HG02623 (cell line): ENCODE data around the gene ATP1B2.
A peak's percentile ranks its signal among the peaks of the same experiment; 100 is the strongest.

Experiments
- ATAC-seq: cut with Tn5 transposase; IDR thresholded peaks from one replicate; pipeline ENCODE4 v1.9.1; 2021; ENCODE audit warnings: moderate library complexity; ENCODE audit not compliant: unreplicated experiment

The ATP1B2 gene

GRCh38 chr17:7684851-7685532, 34.3 kb downstream of the ATP1B2 start:
- no peak for ATAC-seq

GRCh38 chr17:7685533-7686221, 35.0 kb downstream of the ATP1B2 start:
- ATAC-seq = peak; percentile 49

- peak; percentile 39 for ATAC-seq
Measured at GRCh38 chr17:7686222-7687071, 35.7 kb downstream of the ATP1B2 start.

- peak; percentile 38 for ATAC-seq
Measured at GRCh38 chr17:7687072-7687907, 36.6 kb downstream of the ATP1B2 start, which contains the start of gene TP53. TP53 (minus strand) TSS chr17:7687490; CDS start chr17:7676594, 10,896 bp downstream.

- ATAC-seq = peak; percentile 63
Measured at GRCh38 chr17:7687908-7688807, 37.4 kb downstream of the ATP1B2 start, which contains the start of gene WRAP53. WRAP53 (plus strand) TSS chr17:7688477; CDS start chr17:7688649, 172 bp downstream.

GRCh38 chr17:7688808-7689316, 38.1 kb downstream of the ATP1B2 start:
- ATAC-seq = no peak

GRCh38 chr17:7695586-7695985, 44.9 kb downstream of the ATP1B2 start:
- no peak for ATAC-seq

GRCh38 chr17:7697828-7698588, 47.3 kb downstream of the ATP1B2 start:
- no peak for ATAC-seq

GRCh38 chr17:7700510-7700909, 49.8 kb downstream of the ATP1B2 start:
- no peak for ATAC-seq

- no peak for ATAC-seq
Measured at GRCh38 chr17:7701681-7702080, 51.0 kb downstream of the ATP1B2 start.

GRCh38 chr17:7702776-7703175, 52.0 kb downstream of the ATP1B2 start:
- ATAC-seq = no peak

GRCh38 chr17:7703584-7704479, 53.1 kb downstream of the ATP1B2 start:
- ATAC-seq = no peak

GRCh38 chr17:7704601-7705268, 54.0 kb downstream of the ATP1B2 start, which contains the start of gene EFNB3:
EFNB3 (plus strand) TSS chr17:7705202; CDS start chr17:7705599, 397 bp downstream.
- no peak for ATAC-seq

- no peak for ATAC-seq
Measured at GRCh38 chr17:7705269-7706255, 54.8 kb downstream of the ATP1B2 start.

- ATAC-seq = no peak
Measured at GRCh38 chr17:7706631-7707354, 56.1 kb downstream of the ATP1B2 start.
